HEK293 (cell line): ENCODE results near the gene FUT8.

Experiments used
- CTCF ChIA-PET: fragments of 350-600 bp; formaldehyde crosslinking; extraction: SDS; loops from one replicate; lab custom pipeline; 2021; ENCODE audit warnings: antibody characterized with exemption; lab: Yijun Ruan, JAX
- POLR2A ChIA-PET: fragments of 300-600 bp; formaldehyde crosslinking; extraction: SDS; loops from one replicate; lab custom pipeline; 2020; ENCODE audit warnings: antibody characterized with exemption, inconsistent platforms; lab: Yijun Ruan, JAX
- H3K27ac ChIP-seq: fragments of 200-500 bp; sonication (Bioruptor generic); 2 replicates; pipeline ENCODE4 v1.5.1; 2014; ENCODE audit warnings: low read depth, low read length, control low read depth, inconsistent platforms; ENCODE audit errors: extremely low read depth
- H3K36me3 ChIP-seq, 2 experiments: fragments of 200-500 bp in 1 of 2; sonication (Bioruptor generic) in 1 of 2; 1 replicate in 1 of 2; 2 replicates in 1 of 2; pipeline ENCODE4 v1.5.1; 2014 to 2017; ENCODE audit warnings: inconsistent platforms in 2 of 2, low read length in 2 of 2; ENCODE audit not compliant: control insufficient read depth in 2 of 2, insufficient read depth in 1 of 2
- H3K4me1 ChIP-seq: fragments of 200-500 bp; sonication (Bioruptor generic); 2 replicates; pipeline ENCODE4 v1.5.1; 2014; ENCODE audit warnings: mild to moderate bottlenecking, low read length, inconsistent platforms; ENCODE audit not compliant: control insufficient read depth, insufficient read depth
- H3K4me3 ChIP-seq: 2 replicates; pipeline ENCODE4 v1.5.1; 2011; ENCODE audit warnings: low read depth, mild to moderate bottlenecking, control low read depth, low read length, moderate library complexity
- H3K9me3 ChIP-seq: fragments of 200-500 bp; sonication (Bioruptor generic); 2 replicates; pipeline ENCODE4 v1.5.1; 2014; ENCODE audit warnings: low read depth, low read length, inconsistent platforms; ENCODE audit not compliant: control insufficient read depth, insufficient read depth
- BCL11B ChIP-seq: fragments of 450-650 bp; formaldehyde crosslinking; IDR thresholded peaks from 2 replicates; pipeline ENCODE4 v1.5.1; 2016; ENCODE audit warnings: low read depth, missing biosample characterization, missing genetic modification characterization
- FEZF1 ChIP-seq: fragments of 450-650 bp; formaldehyde crosslinking; IDR thresholded peaks from 2 replicates; pipeline ENCODE4 v1.5.1; 2016; ENCODE audit warnings: missing biosample characterization, missing genetic modification characterization
- HOXA7 ChIP-seq: sonication (generic); formaldehyde crosslinking; IDR thresholded peaks from 2 replicates; pipeline ENCODE4 v1.8.1; 2022; ENCODE audit warnings: missing genetic modification reagents, borderline replicate concordance
- PRDM6 ChIP-seq: fragments of 450-650 bp; formaldehyde crosslinking; IDR thresholded peaks from 2 replicates; pipeline ENCODE4 v1.5.1; 2017; ENCODE audit warnings: missing biosample characterization, missing genetic modification characterization
- YY1 ChIP-seq: fragments of 450-650 bp; formaldehyde crosslinking; IDR thresholded peaks from 2 replicates; pipeline ENCODE4 v1.5.1; 2018; ENCODE audit warnings: missing biosample characterization, missing genetic modification characterization
- ZBTB20 ChIP-seq: fragments of 450-650 bp; formaldehyde crosslinking; IDR thresholded peaks from 2 replicates; pipeline ENCODE4 v1.5.1; 2016; ENCODE audit warnings: missing biosample characterization, missing genetic modification characterization
- ZNF146 ChIP-seq: fragments of 450-650 bp; formaldehyde crosslinking; IDR thresholded peaks from 2 replicates; pipeline ENCODE4 v1.5.1; 2016; ENCODE audit warnings: missing biosample characterization, missing genetic modification characterization
- ZNF16 ChIP-seq: fragments of 450-650 bp; formaldehyde crosslinking; IDR thresholded peaks from 2 replicates; pipeline ENCODE4 v1.5.1; 2016; ENCODE audit warnings: low read depth, missing biosample characterization, missing genetic modification characterization
- ZNF18 ChIP-seq: fragments of 450-650 bp; formaldehyde crosslinking; IDR thresholded peaks from 2 replicates; pipeline ENCODE4 v1.5.1; 2016; ENCODE audit warnings: missing biosample characterization, missing genetic modification characterization
- ZNF24 ChIP-seq: fragments of 450-650 bp; formaldehyde crosslinking; IDR thresholded peaks from 2 replicates; pipeline ENCODE4 v1.5.1; 2016; ENCODE audit warnings: missing biosample characterization, missing genetic modification characterization
- ZNF248 ChIP-seq: fragments of 450-650 bp; formaldehyde crosslinking; IDR thresholded peaks from 2 replicates; pipeline ENCODE4 v1.5.1; 2017; ENCODE audit warnings: missing biosample characterization, missing genetic modification characterization
- ZNF292 ChIP-seq: fragments of 450-650 bp; formaldehyde crosslinking; IDR thresholded peaks from 2 replicates; pipeline ENCODE4 v1.5.1; 2016; ENCODE audit warnings: low read depth, missing biosample characterization, missing genetic modification characterization, borderline replicate concordance
- ZNF311 ChIP-seq: fragments of 450-650 bp; formaldehyde crosslinking; IDR thresholded peaks from 2 replicates; pipeline ENCODE4 v1.5.1; 2017; ENCODE audit warnings: missing biosample characterization, missing genetic modification characterization, borderline replicate concordance
- ZNF560 ChIP-seq: fragments of 450-650 bp; formaldehyde crosslinking; IDR thresholded peaks from 2 replicates; pipeline ENCODE4 v1.5.1; 2017; ENCODE audit warnings: missing biosample characterization, missing genetic modification characterization, borderline replicate concordance
- ZNF654 ChIP-seq: fragments of 450-650 bp; formaldehyde crosslinking; IDR thresholded peaks from 2 replicates; pipeline ENCODE4 v1.5.1; 2016; ENCODE audit warnings: low read depth, missing biosample characterization, missing genetic modification characterization
- ZNF677 ChIP-seq: fragments of 450-650 bp; IDR thresholded peaks from 2 replicates; pipeline ENCODE4 v1.5.0; 2018; ENCODE audit warnings: missing biosample characterization, mild to moderate bottlenecking, missing genetic modification characterization, moderate library complexity
- ZNF747 ChIP-seq: fragments of 450-650 bp; formaldehyde crosslinking; IDR thresholded peaks from 2 replicates; pipeline ENCODE4 v1.5.1; 2016; ENCODE audit warnings: missing biosample characterization, missing genetic modification characterization
- ZNF777 ChIP-seq: fragments of 450-650 bp; formaldehyde crosslinking; IDR thresholded peaks from 2 replicates; pipeline ENCODE4 v1.5.1; 2017; ENCODE audit warnings: missing biosample characterization, missing genetic modification characterization, borderline replicate concordance
- TF ChIP-seq, protein P1 (sequence below): fragments of 450-650 bp; formaldehyde crosslinking; IDR thresholded peaks from 2 replicates; pipeline ENCODE4 v1.5.1; 2016; ENCODE audit warnings: missing biosample characterization, missing genetic modification characterization
- TF ChIP-seq, protein P2 (sequence below): fragments of 450-650 bp; formaldehyde crosslinking; IDR thresholded peaks from 2 replicates; pipeline ENCODE4 v1.5.1; 2016; ENCODE audit warnings: missing biosample characterization, missing genetic modification characterization
- TF ChIP-seq, protein P3 (sequence below): fragments of 450-650 bp; formaldehyde crosslinking; IDR thresholded peaks from 2 replicates; pipeline ENCODE4 v1.5.1; 2016; ENCODE audit warnings: missing biosample characterization, missing genetic modification characterization, low read depth
- TF ChIP-seq, protein P4 (sequence below): fragments of 450-650 bp; formaldehyde crosslinking; IDR thresholded peaks from 2 replicates; pipeline ENCODE4 v1.5.1; 2016; ENCODE audit warnings: missing biosample characterization, missing genetic modification characterization

FUT8 gene

DNA sequence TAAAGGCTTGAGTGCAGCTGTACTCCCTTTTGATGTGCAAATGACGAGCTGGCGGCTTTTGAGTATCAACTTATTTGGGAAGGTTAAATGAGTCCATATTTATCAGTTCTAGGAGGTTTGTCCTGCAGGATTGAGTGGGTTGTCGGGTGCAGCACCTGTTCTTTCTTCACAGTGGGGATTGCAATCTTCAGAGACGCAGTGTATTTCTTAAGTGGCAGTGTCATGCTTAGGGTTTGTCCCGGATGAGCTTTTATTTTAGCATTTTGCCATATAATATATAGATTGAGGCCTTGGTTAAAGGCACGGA lies 1.2 kb downstream of the FUT8 start (continued):
- TF ChIP-seq ZNF292 (tag by site-specific recombination) (no peak), FEZF1 (no peak), ZNF560 (no peak), ZBTB20 (tag by site-specific recombination) (no peak), ZNF747 (no peak), ZNF311 (tag by site-specific recombination) (no peak)
- TF ChIP-seq, protein P1, sequence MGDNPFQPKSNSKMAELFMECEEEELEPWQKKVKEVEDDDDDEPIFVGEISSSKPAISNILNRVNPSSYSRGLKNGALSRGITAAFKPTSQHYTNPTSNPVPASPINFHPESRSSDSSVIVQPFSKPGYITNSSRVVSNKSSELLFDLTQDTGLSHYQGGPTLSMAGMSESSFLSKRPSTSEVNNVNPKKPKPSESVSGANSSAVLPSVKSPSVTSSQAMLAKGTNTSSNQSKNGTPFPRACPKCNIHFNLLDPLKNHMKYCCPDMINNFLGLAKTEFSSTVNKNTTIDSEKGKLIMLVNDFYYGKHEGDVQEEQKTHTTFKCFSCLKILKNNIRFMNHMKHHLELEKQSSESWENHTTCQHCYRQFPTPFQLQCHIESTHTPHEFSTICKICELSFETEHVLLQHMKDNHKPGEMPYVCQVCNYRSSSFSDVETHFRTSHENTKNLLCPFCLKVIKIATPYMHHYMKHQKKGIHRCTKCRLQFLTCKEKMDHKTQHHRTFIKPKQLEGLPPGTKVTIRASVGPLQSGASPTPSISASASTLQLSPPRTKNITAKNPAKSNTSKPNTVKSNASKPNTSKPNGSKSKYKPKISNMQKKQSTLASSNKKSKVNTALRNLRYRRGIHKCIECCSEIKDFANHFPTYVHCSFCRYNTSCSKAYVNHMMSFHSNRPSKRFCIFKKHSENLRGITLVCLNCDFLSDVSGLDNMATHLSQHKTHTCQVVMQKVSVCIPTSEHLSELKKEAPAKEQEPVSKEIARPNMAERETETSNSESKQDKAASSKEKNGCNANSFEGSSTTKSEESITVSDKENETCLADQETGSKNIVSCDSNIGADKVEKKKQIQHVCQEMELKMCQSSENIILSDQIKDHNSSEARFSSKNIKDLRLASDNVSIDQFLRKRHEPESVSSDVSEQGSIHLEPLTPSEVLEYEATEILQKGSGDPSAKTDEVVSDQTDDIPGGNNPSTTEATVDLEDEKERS (tag by site-specific recombination): no peak

- no peak overlapping the region for H3K27ac ChIP-seq
- no peak overlapping the region for H3K4me3 ChIP-seq
- H3K4me1 ChIP-seq: peaks cover 5% of the 10 kb centered on the region; the same call in 1 of the 2 replicates
- TF ChIP-seq, protein P2, sequence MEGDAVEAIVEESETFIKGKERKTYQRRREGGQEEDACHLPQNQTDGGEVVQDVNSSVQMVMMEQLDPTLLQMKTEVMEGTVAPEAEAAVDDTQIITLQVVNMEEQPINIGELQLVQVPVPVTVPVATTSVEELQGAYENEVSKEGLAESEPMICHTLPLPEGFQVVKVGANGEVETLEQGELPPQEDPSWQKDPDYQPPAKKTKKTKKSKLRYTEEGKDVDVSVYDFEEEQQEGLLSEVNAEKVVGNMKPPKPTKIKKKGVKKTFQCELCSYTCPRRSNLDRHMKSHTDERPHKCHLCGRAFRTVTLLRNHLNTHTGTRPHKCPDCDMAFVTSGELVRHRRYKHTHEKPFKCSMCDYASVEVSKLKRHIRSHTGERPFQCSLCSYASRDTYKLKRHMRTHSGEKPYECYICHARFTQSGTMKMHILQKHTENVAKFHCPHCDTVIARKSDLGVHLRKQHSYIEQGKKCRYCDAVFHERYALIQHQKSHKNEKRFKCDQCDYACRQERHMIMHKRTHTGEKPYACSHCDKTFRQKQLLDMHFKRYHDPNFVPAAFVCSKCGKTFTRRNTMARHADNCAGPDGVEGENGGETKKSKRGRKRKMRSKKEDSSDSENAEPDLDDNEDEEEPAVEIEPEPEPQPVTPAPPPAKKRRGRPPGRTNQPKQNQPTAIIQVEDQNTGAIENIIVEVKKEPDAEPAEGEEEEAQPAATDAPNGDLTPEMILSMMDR: no peak
- TF ChIP-seq, protein P3, sequence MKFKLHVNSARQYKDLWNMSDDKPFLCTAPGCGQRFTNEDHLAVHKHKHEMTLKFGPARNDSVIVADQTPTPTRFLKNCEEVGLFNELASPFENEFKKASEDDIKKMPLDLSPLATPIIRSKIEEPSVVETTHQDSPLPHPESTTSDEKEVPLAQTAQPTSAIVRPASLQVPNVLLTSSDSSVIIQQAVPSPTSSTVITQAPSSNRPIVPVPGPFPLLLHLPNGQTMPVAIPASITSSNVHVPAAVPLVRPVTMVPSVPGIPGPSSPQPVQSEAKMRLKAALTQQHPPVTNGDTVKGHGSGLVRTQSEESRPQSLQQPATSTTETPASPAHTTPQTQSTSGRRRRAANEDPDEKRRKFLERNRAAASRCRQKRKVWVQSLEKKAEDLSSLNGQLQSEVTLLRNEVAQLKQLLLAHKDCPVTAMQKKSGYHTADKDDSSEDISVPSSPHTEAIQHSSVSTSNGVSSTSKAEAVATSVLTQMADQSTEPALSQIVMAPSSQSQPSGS (tag by site-specific recombination): no peak
- no peak for TF ChIP-seq ZNF248 (tag by site-specific recombination)
- TF ChIP-seq ZNF654 (tag by site-specific recombination): peak; percentile 63
- TF ChIP-seq PRDM6 (tag by site-specific recombination): peak; percentile 37; the same call in 1 of the 2 replicates
- TF ChIP-seq, all 188 proteins: peak for 2
- H3K9me3 ChIP-seq: no peaks in the 10 kb centered on the region
- POLR2A ChIA-PET: interaction anchor here (0.6 kb wide), 1 partner anchor 377 kb away, joined by 3 read pairs; no protein-coding TSS in a partner anchor
- CTCF ChIA-PET: interaction anchor here (0.6 to 5.6 kb wide), 29 partner anchors 9 to 656 kb away, joined by 3 to 68 read pairs (median 4); no protein-coding TSS in a partner anchor
- no peaks in the 10 kb centered on the region for H3K36me3 ChIP-seq
Measured at GRCh38 chr14:65414961-65415589, 2.5 kb downstream of the FUT8 start.

GRCh38 chr14:65415613-65416012 lies 3.1 kb downstream of the FUT8 start:
- Histone ChIP-seq H3K27ac (no peak overlapping the region), H3K9me3 (no peaks in the 10 kb centered on the region), H3K4me3 (no peak overlapping the region), H3K36me3 (no peaks in the 10 kb centered on the region), H3K4me1 (peaks cover 5% of the 10 kb centered on the region; the same call in 1 of the 2 replicates)
- ChIA-PET POLR2A (interaction anchor here (0.6 kb wide), 1 partner anchor 377 kb away, joined by 3 read pairs; no protein-coding TSS in a partner anchor), CTCF (interaction anchor here (0.6 to 5.6 kb wide), 26 partner anchors 9 to 656 kb away, joined by 3 to 68 read pairs (median 4); no protein-coding TSS in a partner anchor)
- no peak for TF ChIP-seq ZNF16 (tag by site-specific recombination)
- TF ChIP-seq, protein P4, sequence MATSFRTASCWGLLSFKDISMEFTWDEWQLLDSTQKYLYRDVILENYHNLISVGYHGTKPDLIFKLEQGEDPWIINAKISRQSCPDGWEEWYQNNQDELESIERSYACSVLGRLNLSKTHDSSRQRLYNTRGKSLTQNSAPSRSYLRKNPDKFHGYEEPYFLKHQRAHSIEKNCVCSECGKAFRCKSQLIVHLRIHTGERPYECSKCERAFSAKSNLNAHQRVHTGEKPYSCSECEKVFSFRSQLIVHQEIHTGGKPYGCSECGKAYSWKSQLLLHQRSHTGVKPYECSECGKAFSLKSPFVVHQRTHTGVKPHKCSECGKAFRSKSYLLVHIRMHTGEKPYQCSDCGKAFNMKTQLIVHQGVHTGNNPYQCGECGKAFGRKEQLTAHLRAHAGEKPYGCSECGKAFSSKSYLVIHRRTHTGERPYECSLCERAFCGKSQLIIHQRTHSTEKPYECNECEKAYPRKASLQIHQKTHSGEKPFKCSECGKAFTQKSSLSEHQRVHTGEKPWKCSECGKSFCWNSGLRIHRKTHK: no peak
- no peak for TF ChIP-seq HOXA7 (CRISPR knock-in tag)
- no peak for TF ChIP-seq ZNF18 (tag by site-specific recombination)
- TF ChIP-seq ZNF677 (tag by site-specific recombination): no peak
- no peak for TF ChIP-seq BCL11B
- TF ChIP-seq ZNF146 (tag by site-specific recombination): no peak
- TF ChIP-seq ZNF777: no peak
- TF ChIP-seq ZNF24 (tag by site-specific recombination): no peak
- TF ChIP-seq YY1 (tag by site-specific recombination): no peak
